ENCODE results near the gene CBR3.

DNA sequence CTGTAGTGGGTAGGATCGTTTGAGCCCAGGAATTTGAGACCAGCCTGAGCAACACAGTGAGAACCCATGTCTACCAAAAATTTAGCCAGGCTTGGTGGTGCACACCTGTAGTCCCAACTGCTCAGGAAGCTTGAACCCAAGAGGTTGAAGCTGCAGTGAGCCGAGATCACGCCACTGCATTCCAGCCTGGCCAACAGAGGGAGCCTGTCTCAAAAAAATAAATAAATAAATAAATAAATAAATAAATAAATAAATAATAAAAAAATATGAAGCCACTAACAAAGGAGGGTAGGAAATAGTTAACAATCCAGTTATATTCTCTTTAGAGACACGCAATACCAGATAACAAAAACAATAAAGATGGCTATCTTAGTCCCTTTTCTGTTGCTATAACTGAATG lies 11.9 kb upstream of the CBR3 start:
- TF ChIP-seq, protein P1, sequence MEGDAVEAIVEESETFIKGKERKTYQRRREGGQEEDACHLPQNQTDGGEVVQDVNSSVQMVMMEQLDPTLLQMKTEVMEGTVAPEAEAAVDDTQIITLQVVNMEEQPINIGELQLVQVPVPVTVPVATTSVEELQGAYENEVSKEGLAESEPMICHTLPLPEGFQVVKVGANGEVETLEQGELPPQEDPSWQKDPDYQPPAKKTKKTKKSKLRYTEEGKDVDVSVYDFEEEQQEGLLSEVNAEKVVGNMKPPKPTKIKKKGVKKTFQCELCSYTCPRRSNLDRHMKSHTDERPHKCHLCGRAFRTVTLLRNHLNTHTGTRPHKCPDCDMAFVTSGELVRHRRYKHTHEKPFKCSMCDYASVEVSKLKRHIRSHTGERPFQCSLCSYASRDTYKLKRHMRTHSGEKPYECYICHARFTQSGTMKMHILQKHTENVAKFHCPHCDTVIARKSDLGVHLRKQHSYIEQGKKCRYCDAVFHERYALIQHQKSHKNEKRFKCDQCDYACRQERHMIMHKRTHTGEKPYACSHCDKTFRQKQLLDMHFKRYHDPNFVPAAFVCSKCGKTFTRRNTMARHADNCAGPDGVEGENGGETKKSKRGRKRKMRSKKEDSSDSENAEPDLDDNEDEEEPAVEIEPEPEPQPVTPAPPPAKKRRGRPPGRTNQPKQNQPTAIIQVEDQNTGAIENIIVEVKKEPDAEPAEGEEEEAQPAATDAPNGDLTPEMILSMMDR (IDR thresholded peaks at IDR 0.05) = peak; percentile 44
- TF ChIP-seq SIN3A (IDR thresholded peaks at IDR 0.05; ENCODE audit: borderline replicate concordance, low read depth, low read length) (no peak), MAX (IDR thresholded peaks at IDR 0.05; ENCODE audit: low read depth) (no peak), SMC3 (IDR thresholded peaks at IDR 0.05; ENCODE audit: low read depth, low read length) (no peak), RFX5 (IDR thresholded peaks at IDR 0.05; ENCODE audit: low read length) (no peak), EZH2phosphoT487 (IDR thresholded peaks at IDR 0.05; ENCODE audit: borderline replicate concordance, low read depth) (no peak), EP300 (IDR thresholded peaks at IDR 0.05; ENCODE audit: borderline replicate concordance in 1 of 2, low read depth in 1 of 2, low read length in 1 of 2) (no peak), POLR2AphosphoS5 (IDR thresholded peaks at IDR 0.05; ENCODE audit: low read depth, low read length) (no peak), MEF2A (IDR thresholded peaks at IDR 0.05; ENCODE audit: borderline replicate concordance, low read depth) (no peak), REST (IDR thresholded peaks at IDR 0.05; ENCODE audit: low read depth, low read length) (no peak), RAD21 (IDR thresholded peaks at IDR 0.05; ENCODE audit: low read length) (no peak)

All from SK-N-SH (cell line).